Measurements from ENCODE around the gene ARL17B. TPM values are rescaled to one million over a fixed set of nuclear protein-coding genes. Genes with fewer than 3 reads are reported as not detected.
"Not testable (repeated sequence)": the region's sequence is repeated elsewhere in the genome, so short reads cannot be mapped to it uniquely, and the experiment has no call there.

The ARL17B gene
- 10 to 100 TPM; 21.4 to 28.3 TPM for total RNA-seq

DNA sequence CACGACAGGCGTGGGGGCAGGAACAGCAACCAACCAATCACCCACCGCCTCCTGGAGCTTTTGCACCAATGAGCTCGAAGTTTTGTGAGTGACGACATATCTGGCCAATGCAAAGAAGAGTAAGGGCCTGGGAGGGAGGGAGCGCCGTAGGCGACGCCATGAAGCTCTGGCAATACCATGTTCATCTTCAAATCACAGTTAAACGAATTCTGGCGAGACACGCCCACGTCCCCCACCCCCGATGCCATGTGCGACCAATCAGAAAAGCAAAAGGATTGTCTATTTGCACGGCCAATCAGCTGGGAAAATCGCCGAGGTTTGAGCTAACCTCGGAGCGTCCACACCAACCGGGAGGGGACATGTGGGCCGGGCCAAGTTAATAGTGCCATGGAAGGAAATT is at the start of gene ARL17B:
Gene ARL17B (minus strand): TSS at position 12 of the 400 bp plus-strand sequence. CDS start 3,369 bp downstream, outside the sequence.
- not testable (repeated sequence) for H3K4me1 ChIP-seq (ENCODE audit: control insufficient read depth in 1 of 2, low read depth in 2 of 2); H3K9me3 ChIP-seq; H3K27me3 ChIP-seq (replicated peaks; ENCODE audit: insufficient read depth); H3K27ac ChIP-seq; H3K36me3 ChIP-seq
- ATAC-seq (ENCODE audit: insufficient number of reproducible peaks, low FRiP score, low read depth) (peak; percentile 100), DNase-seq (ENCODE audit: low spot score) (peak; percentile 69)
- H3K4me3 ChIP-seq = peak within 1 kb of the TSS; percentile 42

DNA sequence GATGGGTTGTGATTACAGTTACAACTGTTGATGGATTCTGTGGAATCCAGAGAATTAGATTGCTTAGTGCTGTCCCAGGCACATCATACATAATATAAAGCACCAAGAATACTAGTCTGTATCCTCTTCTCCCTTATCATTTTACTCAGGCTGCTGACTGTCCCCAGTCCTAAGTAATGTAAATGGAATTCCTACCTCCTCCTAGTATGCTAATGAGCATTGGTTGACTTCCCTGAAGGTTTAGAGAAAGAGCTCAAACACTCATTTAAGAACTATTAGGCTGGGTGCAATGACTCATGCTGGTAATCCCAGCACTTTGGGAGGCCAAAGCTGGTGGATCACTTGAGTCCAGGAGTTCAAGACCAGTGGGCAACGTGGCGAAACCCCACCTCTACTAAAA is 48.3 kb upstream of the ARL17B start:
- H3K4me3 ChIP-seq; H3K27ac ChIP-seq; ATAC-seq (ENCODE audit: insufficient number of reproducible peaks, low FRiP score, low read depth): not testable (repeated sequence)

DNA sequence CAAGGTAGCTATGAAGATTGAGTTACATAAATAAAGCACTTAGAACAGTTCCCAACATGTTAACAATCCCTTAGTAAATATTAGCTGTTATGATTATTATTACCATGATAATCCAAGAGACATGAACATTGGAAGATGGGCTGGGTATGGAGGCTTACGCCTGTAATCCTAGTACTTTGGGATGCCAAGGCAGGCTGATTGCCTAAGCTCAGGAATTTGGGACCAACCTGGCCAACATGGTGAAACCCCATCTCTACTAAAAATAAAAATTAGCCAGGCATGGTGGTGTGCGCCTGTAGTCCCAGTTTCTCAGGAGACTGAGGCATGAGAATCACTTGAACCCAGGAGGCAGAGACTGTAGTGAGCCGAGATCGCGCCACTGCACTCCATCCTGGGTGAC is 45.6 kb upstream of the ARL17B start:
- not testable (repeated sequence) for DNase-seq (ENCODE audit: low spot score); H3K27me3 ChIP-seq (replicated peaks; ENCODE audit: insufficient read depth); ATAC-seq (ENCODE audit: insufficient number of reproducible peaks, low FRiP score, low read depth); H3K27ac ChIP-seq; H3K4me3 ChIP-seq; H3K4me1 ChIP-seq (ENCODE audit: control insufficient read depth in 1 of 2, low read depth in 2 of 2); H3K36me3 ChIP-seq; H3K9me3 ChIP-seq

More for the DNA sequence above, 48.3 kb upstream of the ARL17B start:
- not testable (repeated sequence) for DNase-seq (ENCODE audit: low spot score); H3K4me1 ChIP-seq (ENCODE audit: control insufficient read depth in 1 of 2, low read depth in 2 of 2); H3K27me3 ChIP-seq (replicated peaks; ENCODE audit: insufficient read depth); H3K9me3 ChIP-seq; H3K36me3 ChIP-seq

DNA sequence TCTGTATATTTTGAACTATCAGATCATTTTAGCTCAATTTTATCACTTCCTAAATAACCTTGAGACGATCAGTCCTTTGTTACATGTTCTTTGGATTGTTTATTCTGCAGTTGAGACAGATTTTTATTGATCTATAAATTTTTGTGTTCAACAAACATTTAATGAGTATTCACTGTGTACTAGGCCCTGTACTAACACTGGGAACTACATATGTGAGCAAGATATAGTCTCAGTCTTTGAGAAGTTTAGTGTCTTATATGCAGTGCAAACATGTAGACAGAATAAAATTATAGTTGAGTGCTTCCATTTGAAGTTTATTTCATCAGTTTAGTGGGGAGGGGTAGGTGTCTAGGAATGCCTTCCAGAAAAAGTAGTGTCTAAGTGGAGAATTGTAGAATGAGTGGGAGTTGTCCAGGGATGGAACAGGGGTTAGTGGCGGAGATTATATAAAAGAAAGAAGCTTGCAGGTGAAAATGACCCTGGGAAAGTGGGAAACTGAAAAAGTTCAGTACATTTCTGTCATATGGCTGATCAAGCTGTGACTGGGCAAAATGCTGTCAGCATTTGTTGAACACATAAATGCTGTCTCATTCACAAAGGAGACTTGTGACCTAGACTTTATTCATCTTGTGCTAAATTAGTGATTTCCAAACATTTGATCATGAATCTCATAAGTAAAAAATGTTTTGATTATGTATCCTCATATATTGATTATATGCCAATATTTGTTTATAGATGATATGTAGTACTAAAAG is 39.6 kb upstream of the ARL17B start:
- not testable (repeated sequence) for DNase-seq (ENCODE audit: low spot score); ATAC-seq (ENCODE audit: insufficient number of reproducible peaks, low FRiP score, low read depth); H3K4me1 ChIP-seq (ENCODE audit: control insufficient read depth in 1 of 2, low read depth in 2 of 2); H3K9me3 ChIP-seq; H3K27ac ChIP-seq; H3K27me3 ChIP-seq (replicated peaks; ENCODE audit: insufficient read depth); H3K4me3 ChIP-seq; H3K36me3 ChIP-seq

DNA sequence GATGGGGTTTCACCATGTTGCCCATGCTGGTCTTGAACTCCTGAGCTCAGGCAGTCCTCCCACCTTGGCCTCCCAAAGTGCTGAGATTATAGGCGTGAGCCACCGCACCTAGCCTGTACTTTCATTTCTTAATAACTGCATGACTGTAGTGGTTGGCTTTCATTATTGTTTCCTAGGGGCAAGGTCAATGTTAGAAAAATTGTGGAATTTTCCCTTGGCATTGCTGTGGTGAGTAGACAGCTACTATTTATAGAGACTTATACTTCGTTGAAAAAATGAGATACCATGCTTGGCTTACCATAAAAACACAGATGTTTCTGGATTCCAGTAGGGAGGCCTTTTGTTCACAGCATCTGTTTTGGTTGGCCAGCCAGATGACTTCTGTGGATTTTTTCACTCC is 39.0 kb upstream of the ARL17B start:
- not testable (repeated sequence) for H3K36me3 ChIP-seq; H3K27me3 ChIP-seq (replicated peaks; ENCODE audit: insufficient read depth); DNase-seq (ENCODE audit: low spot score); H3K27ac ChIP-seq; H3K4me3 ChIP-seq; H3K9me3 ChIP-seq; H3K4me1 ChIP-seq (ENCODE audit: control insufficient read depth in 1 of 2, low read depth in 2 of 2)
- peak; percentile 64 for ATAC-seq (ENCODE audit: insufficient number of reproducible peaks, low FRiP score, low read depth)

DNA sequence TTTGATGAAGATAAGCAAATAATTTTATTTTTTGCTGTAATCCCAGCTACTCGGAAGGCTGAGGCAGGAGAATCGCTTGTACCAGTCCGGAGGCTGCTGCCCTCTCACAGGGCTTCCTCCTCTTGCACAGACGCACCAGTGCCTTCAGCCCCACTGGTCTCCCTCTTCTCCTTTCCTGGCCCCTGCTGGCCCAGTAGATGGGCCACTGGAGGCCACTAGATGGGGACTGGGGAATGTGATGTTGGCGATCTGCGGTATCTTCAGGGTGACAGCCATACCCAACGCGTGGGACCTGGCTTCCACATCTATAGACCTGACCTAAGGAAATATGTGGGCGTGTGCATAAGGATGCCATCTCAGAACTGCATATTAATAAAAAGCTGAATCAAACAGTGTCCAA is 38.4 kb upstream of the ARL17B start:
- not testable (repeated sequence) for ATAC-seq (ENCODE audit: insufficient number of reproducible peaks, low FRiP score, low read depth); H3K4me3 ChIP-seq; H3K36me3 ChIP-seq; H3K9me3 ChIP-seq; H3K4me1 ChIP-seq (ENCODE audit: control insufficient read depth in 1 of 2, low read depth in 2 of 2); H3K27me3 ChIP-seq (replicated peaks; ENCODE audit: insufficient read depth); H3K27ac ChIP-seq; DNase-seq (ENCODE audit: low spot score)

DNA sequence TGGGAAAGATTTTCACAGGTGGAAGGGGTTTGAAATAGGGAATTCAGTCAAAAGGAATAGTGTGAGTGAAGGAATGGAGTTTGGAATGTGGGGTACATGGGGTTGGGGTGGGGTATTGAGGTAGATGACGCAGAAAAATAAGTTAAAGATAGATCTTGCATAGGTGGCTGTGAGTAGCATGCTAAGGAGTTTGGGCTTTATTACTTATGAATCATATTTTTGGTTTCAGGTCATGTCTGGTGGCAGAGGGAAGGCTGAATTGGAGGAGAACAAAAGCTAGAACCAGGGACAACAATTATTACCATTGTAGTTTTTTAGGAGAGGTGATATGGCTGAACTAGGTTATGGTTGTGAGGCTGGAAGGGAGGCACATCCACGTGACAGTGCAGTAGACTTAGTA is 34.7 kb upstream of the ARL17B start:
- ATAC-seq (ENCODE audit: insufficient number of reproducible peaks, low FRiP score, low read depth); H3K9me3 ChIP-seq; H3K27ac ChIP-seq; H3K27me3 ChIP-seq (replicated peaks; ENCODE audit: insufficient read depth); H3K36me3 ChIP-seq; H3K4me1 ChIP-seq (ENCODE audit: control insufficient read depth in 1 of 2, low read depth in 2 of 2); DNase-seq (ENCODE audit: low spot score); H3K4me3 ChIP-seq: not testable (repeated sequence)

DNA sequence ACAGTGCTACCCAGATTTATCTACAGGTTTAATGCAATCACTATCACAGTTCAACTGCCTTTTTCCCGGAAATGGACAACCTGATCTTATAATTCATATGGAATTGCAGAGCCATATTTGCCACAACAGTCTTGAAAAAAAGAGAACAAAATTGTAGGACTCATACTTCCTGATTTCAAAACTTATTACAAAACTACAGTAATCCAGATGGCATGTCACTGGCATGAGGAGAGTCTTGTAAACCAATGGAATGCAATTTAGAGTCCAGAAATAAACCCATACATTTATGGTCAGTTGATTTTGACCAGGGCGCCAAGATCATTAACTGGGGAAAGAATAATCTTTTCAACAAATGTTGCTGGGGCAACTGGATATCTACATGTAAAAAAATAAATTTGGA is 32.1 kb upstream of the ARL17B start:
- H3K4me3 ChIP-seq; H3K9me3 ChIP-seq; H3K4me1 ChIP-seq (ENCODE audit: control insufficient read depth in 1 of 2, low read depth in 2 of 2); H3K27me3 ChIP-seq (replicated peaks; ENCODE audit: insufficient read depth); DNase-seq (ENCODE audit: low spot score); H3K27ac ChIP-seq; ATAC-seq (ENCODE audit: insufficient number of reproducible peaks, low FRiP score, low read depth); H3K36me3 ChIP-seq: not testable (repeated sequence)

DNA sequence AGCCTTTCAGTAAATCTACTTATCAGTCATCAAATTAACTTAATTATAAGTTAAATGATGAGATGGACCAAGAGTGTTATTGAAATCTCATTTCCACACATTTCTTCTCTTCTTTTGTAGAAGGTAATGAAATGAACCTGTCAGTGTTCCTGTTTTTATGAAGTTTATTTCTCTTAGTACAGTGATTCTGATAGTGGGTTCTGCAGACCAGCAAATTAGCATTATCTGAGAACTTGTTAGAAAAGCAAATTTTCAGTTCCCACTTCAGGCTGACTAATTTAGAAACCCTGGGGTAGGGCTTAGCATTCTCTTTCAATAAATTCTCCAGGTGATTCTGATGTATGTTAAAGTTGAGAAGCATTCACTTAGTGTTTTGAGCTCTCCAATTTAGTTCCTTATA is 23.9 kb upstream of the ARL17B start:
- not testable (repeated sequence) for H3K27me3 ChIP-seq (replicated peaks; ENCODE audit: insufficient read depth); ATAC-seq (ENCODE audit: insufficient number of reproducible peaks, low FRiP score, low read depth); H3K36me3 ChIP-seq; H3K9me3 ChIP-seq; H3K27ac ChIP-seq; H3K4me1 ChIP-seq (ENCODE audit: control insufficient read depth in 1 of 2, low read depth in 2 of 2); H3K4me3 ChIP-seq; DNase-seq (ENCODE audit: low spot score)

DNA sequence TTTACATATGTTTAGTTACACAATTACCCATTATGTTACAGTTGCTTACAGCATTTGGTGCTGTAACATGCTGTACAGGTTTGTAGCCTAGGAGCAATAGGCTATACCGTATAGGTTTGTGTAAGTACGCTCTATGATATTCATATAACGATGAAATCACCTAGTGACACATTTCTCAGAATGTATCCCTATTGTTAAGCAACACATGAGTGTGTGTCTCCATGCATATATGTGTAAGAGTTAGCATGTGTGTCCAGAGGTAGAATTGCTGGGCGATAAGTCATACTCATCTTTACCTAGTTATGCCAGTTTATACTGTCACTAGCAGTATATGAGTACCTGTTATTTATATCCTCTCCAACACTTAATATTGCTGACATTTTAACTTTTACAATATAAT is 21.6 kb upstream of the ARL17B start:
- H3K9me3 ChIP-seq; ATAC-seq (ENCODE audit: insufficient number of reproducible peaks, low FRiP score, low read depth); H3K4me1 ChIP-seq (ENCODE audit: control insufficient read depth in 1 of 2, low read depth in 2 of 2); DNase-seq (ENCODE audit: low spot score); H3K27ac ChIP-seq; H3K27me3 ChIP-seq (replicated peaks; ENCODE audit: insufficient read depth); H3K36me3 ChIP-seq; H3K4me3 ChIP-seq: not testable (repeated sequence)

DNA sequence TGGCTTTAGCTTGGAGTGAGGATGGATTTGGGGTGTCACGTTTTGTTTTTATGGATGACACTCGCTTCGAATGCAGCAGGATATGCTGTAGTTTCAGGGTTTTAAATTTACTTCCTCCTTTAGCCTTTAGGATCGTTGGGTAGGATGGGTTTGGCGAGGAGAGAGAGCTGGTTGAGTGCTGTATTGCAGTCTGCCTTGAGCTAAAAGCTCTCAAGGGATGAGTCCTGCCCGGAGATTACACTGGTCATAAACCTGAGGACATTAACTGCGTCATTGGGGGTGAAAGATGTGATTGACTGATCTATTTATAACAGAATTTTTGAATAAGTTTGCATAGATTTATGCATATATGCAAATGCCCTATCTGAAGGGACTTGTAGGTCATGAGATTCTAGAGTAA is 11.9 kb upstream of the ARL17B start:
- ATAC-seq (ENCODE audit: insufficient number of reproducible peaks, low FRiP score, low read depth) = not testable (repeated sequence)

DNA sequence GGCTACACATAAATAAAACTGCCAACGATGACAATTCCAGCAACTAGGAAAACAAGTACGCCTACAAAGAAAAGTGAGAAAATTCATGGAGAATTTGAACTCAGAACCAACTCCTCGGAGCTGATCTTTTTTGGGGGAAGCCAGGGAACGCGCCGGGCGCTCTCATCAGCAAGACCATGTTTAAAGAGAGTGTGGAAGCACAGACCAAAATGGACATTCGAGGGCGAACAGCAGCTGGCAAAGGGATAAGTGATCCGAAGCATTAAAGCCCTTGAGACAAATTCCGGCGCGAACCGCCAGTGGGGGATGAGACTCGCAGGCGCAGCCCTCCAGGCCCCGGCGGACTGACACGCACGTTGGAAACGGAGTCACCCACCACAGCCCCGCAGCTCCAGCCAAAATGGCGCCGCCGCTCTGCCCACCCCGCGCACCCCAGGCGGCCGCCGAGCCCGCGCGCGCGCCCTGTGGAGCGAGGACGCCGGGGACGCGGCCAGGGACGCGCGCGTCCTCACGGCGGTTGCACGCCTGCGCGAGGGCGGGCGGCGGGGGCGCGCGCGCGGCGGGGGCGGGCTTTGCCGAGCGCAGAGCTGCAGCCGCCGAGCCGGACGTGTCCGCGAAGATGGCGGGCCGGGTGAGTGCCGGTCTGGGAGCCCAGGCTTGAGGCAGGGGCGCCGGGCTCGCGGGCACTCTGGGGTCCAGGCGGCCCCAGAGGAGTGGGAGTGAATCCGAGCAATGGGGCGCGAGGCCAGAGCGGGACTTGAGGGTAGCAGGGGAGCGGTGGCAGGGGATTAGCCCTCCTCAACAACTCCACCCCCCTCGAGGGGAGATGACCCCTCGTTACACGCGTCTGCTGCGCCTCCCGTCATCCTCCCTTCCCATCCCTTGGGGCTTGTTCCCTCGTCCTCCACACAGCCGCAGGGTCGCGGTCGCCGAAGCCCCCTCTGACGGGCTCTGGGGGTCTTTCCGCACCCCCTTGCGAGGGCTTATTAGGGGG is 11.0 kb upstream of the ARL17B start:
- not testable (repeated sequence) for H3K9me3 ChIP-seq; H3K4me3 ChIP-seq; DNase-seq (ENCODE audit: low spot score); H3K27ac ChIP-seq; H3K4me1 ChIP-seq (ENCODE audit: control insufficient read depth in 1 of 2, low read depth in 2 of 2); H3K27me3 ChIP-seq (replicated peaks; ENCODE audit: insufficient read depth); H3K36me3 ChIP-seq
- ATAC-seq (ENCODE audit: insufficient number of reproducible peaks, low FRiP score, low read depth) = peak; percentile 71

More for the DNA sequence above, 11.9 kb upstream of the ARL17B start:
- not testable (repeated sequence) for H3K9me3 ChIP-seq; H3K4me1 ChIP-seq (ENCODE audit: control insufficient read depth in 1 of 2, low read depth in 2 of 2); DNase-seq (ENCODE audit: low spot score); H3K27ac ChIP-seq; H3K4me3 ChIP-seq; H3K27me3 ChIP-seq (replicated peaks; ENCODE audit: insufficient read depth); H3K36me3 ChIP-seq

All from thoracic aorta (tissue), 2 donors.